Stimulated activated CD8-positive, alpha-beta memory T cell treated with anti-CD3 and anti-CD28 coated beads, Interleukin-12 subunit alpha, Interleukin-12 subunit beta, amount 100 ng/mL, for 24 hours (primary cell): Measurements from ENCODE around the gene ADGRE3.
"Not testable (repeated sequence)": the region's sequence is repeated elsewhere in the genome, so short reads cannot be mapped to it uniquely, and the experiment has no call there.

Experiments used
- DNase-seq: peaks from one replicate; pipeline ENCODE4 v3.0.0-alpha.2; 2020; ENCODE audit errors: extremely low read depth

The ADGRE3 gene

DNA sequence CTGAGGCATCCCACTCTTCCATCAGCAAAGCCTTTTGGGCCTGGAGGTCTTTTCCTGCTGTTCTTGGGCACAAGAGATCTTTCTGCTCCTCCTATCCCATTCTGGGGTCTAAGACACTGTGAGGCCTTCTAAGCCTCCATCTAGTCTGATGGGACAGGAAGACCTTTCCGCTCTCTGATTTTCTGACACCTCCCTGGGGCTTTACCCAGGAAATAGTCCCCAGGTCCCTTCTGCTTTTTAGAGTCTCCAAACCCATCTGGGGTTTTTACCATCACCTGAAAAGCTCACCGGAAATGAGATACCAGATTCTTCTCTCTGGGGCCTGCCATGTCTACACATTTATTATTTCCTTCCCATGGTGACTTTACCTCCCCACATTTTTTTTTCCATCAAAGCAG is 70.7 kb downstream of the ADGRE3 start:
- DNase-seq, result no peak

DNA sequence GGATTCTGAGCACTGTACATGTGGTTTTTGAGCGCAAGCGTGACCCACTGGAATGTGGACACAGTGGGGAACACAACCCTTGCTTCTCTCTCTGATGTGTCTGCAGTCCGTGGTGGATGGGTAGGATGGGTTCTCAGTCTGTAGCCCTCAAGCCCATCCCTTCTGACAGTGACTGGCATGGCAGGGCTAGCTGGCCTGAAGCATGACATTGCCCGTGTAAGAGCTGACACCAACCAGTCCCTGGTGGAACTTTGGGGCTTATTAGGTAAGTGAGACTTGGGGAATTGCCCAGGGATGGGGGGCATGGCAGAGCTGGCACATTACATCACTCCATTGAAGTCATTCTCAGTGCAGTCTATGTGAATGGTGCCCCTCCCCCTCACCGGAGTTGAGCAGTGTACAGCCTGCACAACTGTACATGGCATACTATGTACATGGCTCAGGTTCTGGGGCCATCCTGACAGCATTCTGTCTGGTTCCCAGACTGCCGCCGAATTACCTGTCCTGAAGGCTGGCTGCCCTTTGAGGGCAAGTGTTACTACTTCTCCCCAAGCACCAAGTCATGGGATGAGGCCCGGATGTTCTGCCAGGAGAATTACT is 75.0 kb downstream of the ADGRE3 start:
- DNase-seq, result no peak

DNA sequence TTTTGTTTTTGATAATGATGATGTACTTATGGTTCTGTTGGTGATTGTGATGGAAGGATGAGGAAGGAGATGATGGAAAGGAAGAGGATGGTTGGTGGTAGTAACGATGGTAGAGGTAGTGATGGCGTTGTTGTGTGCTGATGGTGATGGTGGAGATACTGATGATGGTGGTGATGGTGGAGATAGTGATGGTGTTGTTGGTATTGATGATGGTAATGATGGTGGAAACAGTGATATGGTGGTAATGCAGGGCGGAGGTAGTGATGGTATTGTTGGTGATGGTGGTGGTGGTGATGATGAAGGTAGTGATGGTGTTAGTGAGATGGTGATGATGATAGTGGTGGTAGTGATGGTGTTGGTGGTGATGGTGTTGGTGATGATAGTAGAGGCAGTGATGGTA is 79.1 kb downstream of the ADGRE3 start:
- no peak for DNase-seq

DNA sequence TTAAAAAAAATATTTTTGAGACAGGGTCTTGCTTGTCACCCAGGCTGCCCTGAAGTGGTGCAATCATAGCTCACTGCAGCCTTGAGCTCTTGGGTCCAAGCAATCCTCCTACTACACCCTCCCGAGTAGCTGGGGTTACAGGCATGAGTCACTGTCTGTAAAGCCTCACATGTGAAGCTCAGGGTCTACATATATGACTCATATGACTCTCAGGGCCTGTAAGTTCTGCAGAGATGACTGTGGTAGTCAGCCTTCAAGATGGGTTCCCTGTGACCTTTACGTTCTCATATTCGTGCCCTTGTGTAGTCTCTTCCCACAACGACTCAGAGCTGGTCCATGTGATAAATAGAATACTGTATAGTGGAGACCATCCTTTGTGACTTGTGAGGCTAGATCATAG is 85.2 kb downstream of the ADGRE3 start:
- not testable (repeated sequence) for DNase-seq

DNA sequence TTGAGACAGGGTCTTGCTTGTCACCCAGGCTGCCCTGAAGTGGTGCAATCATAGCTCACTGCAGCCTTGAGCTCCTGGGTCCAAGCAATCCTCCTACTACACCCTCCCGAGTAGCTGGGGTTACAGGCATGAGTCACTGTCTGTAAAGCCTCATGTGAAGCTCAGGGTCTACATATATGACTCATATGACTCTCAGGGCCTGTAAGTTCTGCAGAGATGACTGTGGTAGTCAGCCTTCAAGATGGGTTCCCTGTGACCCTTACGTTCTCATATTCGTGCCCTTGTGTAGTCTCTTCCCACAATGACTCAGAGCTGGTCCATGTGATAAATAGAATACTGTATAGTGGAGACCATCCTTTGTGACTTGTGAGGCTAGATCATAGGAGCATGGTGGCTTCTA is 89.5 kb downstream of the ADGRE3 start:
- not testable (repeated sequence) for DNase-seq

DNA sequence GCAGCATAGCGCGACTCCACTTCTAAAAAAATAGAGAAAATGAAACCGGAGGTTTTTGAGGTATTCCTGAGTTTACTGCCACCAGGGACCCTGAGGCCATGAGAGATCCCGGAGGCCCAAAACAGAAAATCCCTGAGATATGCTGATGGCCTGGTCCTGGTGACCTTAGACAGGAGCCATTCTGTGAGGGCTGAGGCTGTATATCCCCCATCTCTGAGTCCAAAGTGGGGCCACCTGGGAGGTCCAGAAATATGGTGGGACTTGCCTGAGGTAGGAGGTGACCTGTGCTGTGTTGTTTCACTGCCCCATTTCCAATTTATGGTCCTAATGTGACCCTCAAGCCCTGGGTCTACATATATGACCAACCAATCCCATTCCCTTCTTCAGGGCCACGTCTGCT is 90.3 kb downstream of the ADGRE3 start:
- not testable (repeated sequence) for DNase-seq

DNA sequence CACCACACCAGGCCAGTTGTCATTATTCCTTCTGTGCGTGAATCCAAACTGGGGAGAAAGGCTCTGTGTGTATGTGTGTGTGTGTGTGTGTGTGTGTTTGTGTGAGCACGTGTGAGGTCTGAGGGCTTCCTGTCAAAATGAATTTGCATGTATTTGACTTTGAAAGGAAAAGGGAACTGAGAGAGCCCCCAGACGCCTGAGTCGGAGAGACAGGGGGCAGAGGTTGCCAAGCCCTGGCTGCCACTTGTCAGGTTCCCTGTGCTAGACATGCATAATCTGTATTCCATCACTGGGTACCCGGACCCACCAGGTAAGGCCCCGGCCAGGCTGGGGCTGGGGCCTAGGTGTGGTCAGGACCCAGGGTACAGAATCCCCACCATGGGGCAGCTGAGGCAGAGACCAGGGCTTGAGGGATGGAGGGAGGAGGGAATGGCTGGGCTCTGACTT is 91.7 kb downstream of the ADGRE3 start, which contains the start of gene CLEC17A:
Gene CLEC17A, plus strand, starts transcription at position 191 of the 447 bp plus-strand sequence. Its CDS starts 77 bp downstream, at position 268.
- no peak for DNase-seq

DNA sequence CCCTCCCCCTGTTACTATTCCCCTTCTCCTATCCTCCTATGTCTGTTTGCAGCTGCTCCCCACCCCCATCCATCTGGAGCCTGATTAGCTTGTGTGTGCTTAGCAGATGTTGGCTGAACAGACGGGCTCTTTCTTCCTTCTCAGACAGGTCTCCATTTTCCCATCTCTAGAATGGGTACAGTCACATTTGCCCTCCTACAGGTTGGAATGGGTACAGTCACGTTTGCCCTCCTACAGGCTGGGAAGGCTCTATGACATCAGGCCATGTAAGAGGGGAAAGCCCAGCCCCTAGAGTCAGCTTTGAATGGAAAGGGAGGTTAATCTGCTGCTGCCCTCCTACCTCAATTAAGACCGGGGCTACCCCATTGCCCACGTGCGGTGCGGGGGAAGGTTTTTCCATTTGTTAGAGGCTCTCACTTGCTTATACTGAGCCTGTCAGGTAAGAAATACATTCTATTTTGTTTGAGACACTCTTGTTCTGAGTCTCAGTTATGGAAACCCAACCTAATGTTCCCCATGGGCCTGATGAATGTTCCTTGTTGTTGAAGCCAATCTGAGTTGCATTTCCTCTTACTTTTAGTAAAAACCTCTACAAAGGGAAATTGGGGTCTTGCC is 93.9 kb downstream of the ADGRE3 start:
- no peak for DNase-seq

DNA sequence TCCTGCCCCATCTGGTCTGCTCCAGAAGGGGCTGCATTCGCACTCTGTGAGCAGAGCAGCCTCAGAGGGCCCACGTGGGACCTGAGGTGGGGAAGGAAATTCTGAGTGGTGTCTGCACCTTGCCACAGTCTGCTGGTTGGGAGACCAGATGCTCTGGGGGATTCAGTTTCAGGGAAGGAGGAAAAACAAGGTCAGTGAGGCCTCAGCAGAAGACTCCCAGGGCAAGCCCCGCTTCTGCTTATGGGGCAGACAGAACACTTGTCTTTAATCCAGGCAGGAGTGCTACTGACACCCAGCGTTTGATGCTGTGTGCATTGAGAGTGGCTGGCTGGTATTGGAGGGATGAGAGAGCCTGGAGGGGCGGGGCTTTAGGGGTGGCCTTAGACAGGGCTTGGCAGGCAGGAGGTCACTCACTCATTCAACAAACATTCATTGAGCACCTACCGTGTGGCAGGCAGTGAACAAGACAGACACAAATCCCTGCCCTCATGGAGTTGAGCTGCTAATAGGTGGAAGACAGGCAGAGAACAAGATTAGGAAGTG is 96.7 kb downstream of the ADGRE3 start:
- no peak for DNase-seq

DNA sequence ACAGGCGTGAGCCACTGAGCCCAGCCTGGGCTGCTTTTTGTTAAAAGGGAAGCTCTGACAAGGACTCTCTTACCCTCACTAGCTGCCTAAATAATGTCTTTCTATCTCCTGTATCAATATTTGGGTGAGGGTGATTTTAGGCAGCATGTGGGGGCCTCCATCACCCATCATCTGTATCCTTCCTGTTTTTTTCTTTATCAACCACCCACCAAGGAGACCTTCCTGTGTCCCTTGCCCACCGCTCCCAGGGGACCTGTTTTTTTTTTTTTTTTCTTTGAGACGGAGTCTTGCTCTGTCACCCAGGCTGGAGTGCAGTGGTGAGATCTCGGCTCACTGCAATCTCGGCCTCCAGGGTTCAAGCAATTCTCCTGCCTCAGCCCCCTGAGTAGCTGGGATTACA is 97.4 kb downstream of the ADGRE3 start:
- DNase-seq, result no peak

DNA sequence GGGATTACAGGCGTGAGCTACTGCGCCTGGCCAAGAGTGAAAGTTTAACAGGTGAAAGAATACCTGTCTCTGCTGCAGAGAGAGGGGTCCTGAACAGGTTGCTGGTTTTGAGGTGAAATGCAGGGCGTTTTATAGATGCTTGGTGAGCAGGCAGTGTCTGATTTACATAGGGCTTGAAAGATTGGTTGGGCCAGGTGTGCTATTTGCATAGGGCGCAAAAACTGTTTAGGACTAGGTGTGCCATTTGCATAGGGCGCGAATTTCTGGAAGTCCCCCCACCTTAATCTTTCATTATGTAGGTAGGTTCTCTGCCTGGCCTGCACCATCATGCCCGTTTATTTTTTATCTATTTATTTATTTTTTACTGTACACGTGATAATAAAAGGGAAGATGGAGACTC is 98.3 kb downstream of the ADGRE3 start:
- DNase-seq, result no peak

DNA sequence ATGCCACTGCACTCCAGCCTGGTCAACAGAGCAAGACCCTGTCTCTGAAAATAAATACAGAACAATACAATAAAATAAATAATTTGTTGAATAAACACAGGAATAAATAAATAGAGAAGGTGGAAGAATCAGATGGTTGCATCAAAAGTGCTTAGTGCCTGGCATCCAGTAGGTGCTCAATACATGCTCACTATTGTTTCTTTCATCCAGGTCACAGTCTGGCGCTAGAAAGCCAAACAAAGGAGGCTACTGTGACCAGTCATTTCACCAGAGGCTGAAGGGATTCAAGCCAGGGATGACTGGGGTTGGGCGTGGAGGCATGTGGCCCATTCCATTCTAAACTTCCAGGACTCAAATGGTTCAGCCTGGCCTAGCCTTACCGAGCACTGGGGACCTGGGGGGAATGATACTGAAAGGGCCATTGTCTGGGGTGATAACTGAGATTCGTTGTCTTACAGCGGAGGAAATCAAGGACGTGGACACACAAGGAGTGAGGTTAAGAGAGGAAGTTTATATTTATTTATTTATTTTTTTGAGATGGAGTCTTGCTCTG is 99.1 kb downstream of the ADGRE3 start:
- DNase-seq, result no peak

DNA sequence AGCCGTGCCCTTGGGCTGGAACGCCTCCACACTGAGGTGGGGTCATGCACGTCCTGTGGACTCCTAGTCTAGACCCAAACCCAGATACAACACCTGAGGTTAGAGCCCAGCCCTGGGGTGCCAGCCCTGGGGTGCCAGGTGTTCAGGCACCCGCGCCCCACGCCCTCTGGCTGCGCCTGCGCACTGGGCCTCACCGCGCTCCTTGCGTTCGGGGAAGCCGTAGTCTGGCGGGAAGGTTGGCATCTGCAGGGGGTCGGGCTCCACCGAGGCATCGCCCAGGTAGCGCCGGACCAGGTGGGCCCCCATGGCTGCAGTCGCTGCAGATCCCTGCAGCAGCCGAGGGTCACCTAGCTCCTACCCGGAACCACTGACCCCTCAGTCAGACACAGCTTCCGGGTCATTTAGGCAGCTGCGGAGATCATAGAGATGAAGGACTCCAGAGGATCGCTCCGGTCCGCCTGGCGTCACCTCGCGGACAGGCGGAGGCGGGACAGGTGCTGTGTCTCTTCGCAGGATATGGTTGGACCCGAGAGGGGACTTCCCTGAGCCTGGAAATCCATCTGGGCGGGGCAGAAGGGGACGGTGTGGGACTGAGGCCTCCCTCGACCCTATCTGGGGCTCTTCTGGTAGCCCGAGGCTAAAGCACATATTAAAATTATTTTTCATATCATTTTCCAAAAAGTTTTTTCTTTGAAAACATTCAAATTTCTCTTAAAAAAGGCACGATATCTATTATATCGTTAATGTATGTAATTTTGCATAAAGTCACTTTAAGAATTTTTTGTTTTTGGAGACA is 102.8 kb downstream of the ADGRE3 start, which contains the start of gene NDUFB7:
Gene NDUFB7, minus strand, starts transcription at position 372 of the 796 bp plus-strand sequence. Its CDS starts 66 bp downstream, at position 306.
- peak; percentile 78 for DNase-seq

DNA sequence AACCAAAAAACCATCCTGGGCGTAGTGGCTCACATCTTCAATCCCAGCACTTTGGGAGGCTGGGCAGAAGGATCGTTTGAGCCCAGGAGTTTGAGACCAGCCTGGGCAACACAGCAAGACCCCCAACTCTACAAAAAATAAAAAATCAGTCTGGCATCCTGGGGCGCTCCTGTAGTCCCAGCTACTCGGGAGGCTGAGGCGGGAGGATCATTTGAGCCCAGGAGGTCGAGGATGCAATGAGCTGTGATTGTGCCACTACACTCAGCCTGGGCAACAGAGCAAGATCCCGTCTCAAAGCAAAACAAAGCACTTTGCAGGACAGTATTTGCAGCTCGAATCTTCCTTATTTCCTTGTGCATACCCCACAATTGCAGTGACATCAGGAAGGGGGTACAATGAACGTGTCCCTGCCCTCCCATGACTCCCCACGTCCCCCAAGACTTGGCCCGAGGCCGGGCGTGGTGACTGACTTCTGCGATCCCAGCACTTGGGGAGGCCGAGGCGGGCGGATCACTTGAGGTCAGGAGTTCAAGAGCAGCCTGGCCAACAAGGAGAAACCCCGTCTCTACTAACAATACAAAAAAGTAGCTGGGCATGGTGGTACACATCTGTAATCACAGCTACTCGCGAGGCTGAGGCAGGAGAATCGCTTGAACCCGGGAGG is 103.6 kb downstream of the ADGRE3 start:
- DNase-seq, result no peak
